GM18861 (cell line): ENCODE results near the gene ELP5.

Source experiments
- ATAC-seq: cut with Tn5 transposase; IDR thresholded peaks from one replicate; pipeline ENCODE4 v1.9.1; 2021; ENCODE audit not compliant: unreplicated experiment

Gene ELP5

GRCh38 chr17:7308625-7309433 is 56.8 kb downstream of the ELP5 start:
- ATAC-seq, result no peak
